CD4-positive, alpha-beta T cell treated with Interleukin-17A for 1 hour (primary cell): Measurements from ENCODE around the gene PALLD.

ENCODE experiments used
- DNase-seq: peaks from one replicate; pipeline ENCODE4 v3.0.0-alpha.2; 2020

Gene PALLD

GRCh38 chr4:168741281-168742173 is 244.7 kb downstream of the PALLD start:
- DNase-seq, result no peak

DNA sequence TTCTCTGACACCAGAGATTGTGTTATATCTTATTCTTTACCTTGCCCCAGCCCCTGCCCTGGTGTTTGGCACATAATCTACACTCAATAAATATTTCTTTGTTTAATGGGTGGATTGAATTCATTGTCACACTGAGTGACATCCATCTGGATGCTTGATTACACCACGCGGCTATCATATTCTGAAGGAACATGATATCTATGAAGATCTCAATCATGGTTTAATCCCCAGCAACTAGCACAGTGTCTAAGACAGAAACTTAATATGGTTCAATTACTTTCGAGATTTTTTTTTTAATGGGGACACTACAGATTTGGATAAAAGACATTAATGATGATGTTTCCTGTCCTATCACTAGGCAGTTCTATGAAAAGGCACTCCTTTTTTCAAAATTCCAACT is 246.3 kb downstream of the PALLD start:
- no peak for DNase-seq

- no peak for DNase-seq
Measured at GRCh38 chr4:168743601-168744000, 246.7 kb downstream of the PALLD start.

DNA sequence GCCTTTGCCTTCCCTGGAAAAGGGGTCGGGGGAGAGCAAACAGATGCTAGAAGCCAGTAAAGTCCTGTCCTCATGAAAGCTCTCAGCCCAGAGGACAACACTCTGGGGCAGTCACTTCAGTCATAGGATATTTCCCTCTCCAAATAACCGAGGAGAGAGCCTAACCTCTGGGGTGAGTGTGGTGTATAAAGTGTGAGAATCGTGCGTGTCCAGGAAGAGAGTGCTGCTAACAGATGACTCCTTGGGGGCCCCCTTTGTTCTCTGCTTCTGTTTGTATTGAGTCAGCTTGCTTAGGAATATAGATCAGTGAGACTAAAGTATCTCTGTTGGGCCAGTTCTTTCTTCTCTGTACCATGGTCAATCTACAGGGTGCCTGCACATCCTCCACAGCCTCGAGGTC is 247.2 kb downstream of the PALLD start:
- no peak for DNase-seq

DNA sequence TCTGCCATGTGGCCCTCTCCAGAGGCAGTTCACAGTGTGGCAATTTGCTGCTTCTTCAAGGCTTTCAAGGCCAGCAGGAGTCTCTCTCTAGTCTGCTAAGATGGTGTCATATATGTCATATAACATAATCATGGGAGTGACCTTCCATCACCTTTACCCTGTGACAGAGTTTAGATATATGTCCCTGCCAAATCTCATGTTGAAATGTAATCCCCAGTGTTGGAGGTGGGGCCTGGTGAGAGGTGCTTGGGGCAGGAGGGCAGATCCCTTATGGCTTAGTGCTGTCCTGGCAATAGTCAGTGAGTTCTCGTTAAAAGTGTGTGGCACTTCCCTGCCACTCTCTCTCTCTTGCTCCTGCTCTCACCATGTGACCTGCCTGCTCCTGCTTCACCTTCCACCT is 252.0 kb downstream of the PALLD start:
- DNase-seq, result no peak

DNA sequence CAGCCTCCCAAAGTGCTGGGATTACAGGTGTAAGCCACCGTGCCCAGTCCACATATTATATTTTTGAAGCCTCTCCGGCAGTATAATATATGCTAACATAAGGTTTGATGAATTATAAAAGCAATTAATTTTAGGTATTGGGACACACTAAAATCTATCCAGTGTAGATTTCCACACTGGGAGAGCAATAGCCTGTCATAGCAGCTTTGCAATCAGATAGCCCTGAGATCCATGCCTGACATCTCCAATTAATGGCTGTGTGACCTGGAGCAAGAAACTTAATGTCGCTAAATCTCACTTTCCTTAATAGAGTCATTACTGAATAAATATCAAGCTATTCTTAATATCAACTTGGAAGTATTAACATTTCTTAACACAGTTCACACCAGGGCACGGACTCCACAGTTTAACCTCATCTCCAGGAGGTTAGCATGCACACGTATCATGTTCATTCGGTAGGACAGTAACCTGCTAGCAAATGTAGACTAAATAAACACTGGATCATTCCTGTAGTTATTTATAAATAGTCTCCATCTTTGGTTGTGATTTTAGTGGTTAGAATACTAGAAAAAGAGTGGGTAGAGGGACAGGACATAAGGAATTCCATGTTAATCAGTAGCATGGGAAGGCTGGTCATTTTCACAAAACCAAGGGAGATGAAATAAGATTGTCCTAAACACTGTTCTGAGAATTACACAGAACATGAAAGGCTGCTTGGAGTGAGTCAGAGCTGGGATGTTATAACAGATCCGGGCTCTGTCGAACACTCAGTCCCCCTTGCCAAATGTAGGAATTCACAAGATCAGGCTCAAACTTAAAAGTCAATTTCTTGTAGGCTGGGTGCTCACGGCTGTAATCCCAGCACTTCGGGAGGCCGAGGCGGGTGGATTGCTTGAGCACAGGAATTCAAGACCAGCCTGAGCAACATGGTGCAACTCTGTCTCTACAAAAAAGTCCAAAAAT is 254.7 kb downstream of the PALLD start:
- no peak for DNase-seq

DNA sequence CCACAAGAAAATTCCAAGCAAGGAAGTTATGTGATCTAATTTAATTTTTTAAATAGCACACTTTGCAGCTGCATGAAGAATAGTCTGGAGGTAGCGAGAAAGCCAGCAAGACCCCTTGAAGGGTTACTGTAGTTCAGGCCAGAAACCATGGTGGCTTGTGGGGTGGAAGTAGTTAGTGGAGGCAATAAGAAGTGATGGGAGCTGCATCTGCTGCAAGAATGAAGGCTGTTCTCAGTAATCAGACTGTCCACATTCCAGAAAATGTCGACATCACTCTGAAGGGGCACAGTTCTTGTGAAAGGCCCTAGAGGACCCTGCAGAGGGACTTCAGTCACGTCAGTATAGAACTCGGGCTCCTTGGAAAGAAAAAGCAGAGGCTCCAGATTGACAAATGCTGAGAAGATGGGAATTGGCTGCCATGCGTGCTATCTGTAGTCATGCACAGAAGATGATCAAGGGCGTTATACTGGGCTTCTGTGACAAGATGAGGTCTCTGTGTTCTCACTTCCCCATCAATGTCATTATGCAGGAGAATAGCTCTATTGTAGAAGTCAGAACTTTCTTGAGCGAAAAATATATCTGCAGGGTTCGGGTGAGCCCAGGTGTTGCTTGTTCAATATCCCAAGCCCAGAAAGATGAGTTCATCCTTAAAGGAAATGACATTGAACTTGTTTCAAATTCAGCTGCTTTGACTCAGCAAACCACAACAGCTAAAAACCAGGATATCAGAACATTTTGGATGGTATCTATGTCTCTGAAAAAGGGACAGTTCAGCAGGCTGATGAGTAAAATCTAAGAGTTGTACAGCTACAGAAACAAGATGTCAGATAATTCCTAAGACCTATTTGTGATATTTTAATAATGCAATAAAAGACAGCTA is 259.0 kb downstream of the PALLD start:
- DNase-seq, result no peak

DNA sequence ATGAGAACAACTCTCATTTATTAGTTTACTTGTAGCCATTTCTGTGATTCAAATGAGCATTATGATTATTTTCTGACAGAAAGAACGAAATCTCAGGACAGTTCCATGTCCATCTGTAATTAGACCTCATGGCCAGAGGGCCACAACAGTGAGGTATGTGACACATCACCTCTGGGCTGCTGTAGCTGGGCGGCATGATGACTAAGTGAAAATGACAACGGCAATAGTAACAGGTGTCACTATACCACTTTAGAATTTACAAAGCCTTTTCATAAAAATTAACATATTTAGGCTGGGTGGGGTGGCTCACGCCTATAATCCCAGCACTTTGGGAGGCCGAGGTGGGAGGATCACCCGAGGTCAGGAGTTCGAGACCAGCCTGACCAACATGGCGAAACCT is 260.6 kb downstream of the PALLD start:
- no peak for DNase-seq

DNA sequence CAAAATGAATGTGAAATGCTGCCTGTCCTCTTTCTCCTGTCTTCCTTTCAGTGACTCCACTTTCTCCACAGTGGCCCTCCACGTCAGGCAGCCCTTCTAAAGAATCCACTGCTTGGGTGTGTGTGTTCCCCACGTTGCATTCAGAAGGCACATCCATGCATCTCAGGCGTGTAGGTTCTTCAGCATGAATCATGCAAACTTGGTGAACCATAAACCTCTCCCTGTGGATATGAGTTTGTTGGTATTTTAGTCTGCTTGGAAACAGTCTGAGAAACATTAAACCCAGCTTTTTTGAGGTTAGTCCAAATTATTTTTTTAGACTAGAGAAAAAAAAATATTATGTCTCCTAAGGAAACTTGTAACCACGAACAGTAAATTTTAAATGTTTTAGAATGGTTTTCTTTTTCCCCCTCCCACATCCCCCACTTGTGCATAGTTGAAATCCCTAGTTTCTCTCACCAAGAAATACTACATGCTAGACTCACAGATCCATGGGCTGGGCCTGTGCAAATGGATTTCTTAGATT is 261.6 kb downstream of the PALLD start:
- no peak for DNase-seq

DNA sequence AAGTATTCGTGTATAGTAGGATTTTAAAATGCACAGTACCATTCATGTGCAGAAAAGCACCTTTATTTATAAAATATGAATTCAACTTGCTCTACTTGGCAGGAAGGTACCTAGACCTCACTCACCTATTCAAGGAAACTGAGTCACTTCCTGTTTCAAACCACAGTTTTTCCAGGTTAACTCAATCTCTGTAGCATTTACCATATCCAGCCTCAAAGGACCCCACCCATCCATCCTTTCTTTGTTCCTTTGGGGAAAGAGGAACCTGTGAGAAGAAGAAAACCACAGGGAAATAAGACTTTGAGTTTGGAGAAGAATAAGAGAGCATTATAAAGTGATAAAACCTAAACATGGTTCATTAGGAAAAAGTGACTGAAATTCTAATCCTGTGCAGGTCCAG is 262.5 kb downstream of the PALLD start:
- no peak for DNase-seq

DNA sequence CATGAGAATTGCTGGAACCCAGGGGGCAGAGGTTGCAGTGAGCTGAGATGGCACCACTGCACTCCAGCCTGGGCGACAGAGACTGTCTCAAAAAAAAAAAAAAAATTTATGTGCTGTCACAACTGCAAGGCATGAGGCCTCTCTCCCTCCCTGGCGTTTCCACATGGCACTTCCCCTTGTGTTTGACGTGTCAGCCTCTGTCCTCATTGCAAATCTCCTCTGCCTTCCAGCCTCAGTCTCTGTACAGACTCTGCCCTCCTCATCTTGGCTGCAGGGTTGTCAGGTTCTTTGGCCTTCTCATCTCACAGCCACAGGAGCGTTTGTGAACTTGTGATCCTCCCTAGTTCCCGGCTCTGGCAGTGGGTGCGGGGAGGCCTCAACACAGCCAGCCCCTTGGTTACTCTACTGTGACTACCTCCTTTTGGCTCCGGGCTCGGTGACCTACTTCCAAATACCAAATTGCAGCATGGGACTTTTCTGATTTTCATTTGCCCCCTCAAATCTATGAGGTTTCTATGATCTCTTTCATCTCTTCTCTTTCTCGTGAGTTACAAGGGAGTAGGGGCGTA is 263.2 kb downstream of the PALLD start:
- DNase-seq, result no peak

DNA sequence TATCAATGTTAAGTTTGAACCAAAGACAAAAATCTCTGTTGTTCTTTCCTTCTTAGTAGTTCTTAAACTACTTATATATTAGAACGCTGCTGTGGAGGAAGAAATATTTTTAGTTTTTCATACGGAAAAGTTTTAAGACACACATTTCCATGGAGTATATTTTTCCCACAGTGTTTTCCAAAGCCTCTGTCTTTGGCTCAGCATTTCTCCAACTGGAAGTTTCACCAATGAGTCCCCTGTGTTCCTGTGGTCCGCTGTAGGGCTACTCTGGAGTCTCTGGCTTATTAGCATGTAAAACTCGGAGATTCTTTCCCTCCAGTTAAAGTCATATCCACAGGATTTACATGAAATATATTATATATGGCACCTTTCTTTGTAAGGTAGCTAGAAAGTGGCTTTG is 264.2 kb downstream of the PALLD start:
- DNase-seq, result no peak

DNA sequence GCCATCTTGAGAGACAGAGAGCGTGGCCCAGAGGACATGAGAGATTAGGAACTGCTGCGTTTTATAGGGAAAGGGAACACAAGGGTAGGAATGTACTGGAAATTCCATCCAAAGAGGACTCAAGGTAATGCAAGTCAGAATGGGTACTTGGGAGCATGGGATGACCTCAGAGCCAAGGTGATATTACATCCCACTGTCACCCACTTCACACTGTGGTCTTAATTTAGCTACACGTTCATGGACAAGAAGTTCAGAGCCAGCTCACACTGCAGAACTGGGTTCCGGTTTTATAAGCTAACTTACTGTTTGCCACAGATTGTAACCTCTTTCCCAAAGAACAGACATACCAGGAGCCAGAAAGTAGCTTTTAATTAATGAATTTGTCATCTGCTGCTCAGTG is 268.5 kb downstream of the PALLD start:
- no peak for DNase-seq

GRCh38 chr4:168765726-168766125 is 268.9 kb downstream of the PALLD start:
- DNase-seq, result no peak

DNA sequence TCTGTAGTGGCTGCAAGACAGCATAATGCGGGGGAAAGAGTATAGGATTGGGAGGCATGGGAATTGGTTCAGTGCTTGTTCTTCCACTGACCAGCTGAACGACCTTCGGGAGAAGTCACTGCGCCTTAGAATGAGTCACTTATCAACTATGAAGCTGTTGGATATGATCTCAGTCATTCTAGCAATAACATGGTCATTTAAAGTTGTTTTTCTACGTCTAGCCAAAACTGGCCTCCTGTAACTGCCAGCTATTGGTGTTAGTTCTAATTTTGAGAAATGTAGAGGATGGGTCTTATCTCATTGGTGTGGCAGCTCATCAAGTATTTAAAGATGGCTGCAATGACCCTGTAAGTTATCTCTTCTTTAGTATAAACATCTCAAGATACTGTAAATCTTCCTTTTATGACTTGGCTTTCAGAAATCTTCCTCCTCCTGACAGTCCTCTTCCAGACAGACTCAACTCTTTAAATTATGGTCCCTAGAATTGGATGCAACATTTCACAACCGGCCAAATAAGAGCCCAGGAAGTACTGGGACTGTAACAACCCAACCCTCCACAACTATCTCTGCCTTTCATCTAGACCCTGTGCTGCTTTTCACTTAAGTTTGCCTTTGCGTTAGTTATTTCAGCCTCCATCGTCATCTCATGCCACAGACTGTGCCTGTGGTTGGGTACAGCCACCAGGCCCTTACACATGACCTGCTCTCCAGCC is 269.9 kb downstream of the PALLD start:
- no peak for DNase-seq

- DNase-seq, result no peak
Measured at GRCh38 chr4:168769416-168769815, 272.6 kb downstream of the PALLD start.

DNA sequence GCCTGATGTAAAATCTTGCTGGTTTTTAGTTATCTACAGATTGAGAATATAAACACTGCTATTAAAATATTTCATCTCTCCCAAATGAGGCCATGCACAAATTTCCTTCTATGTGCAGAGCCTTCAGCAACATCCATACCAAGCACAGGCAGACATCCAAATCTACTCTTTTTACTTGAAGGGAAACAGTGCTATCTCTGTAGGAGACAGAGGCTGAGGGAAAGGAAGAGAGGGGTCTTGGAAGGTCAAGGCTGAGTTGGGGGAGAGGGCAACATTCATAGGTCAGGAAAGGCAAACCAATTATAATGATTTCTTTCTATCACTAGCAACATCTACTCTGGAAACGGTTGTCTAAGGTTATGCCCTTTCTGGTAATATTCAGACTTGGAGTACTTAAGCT is 273.0 kb downstream of the PALLD start:
- no peak for DNase-seq

DNA sequence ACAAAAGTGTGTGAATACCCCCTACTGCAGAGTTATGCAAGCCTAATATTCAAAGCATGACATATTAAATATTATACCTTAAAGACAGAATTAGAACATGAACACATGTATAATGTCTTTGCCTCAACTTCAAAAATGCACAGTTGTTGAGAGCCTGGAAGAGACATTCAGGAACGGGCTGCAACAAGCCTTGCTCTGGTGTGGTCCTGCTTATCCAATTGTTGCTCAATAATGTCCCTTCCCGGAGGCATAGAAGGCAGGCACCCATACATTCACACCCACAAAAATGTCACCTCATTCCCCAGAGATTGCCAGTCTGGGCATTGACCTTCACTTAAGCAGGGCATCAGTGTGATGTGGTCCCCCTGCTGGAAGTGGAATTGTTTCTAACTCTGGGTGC is 274.4 kb downstream of the PALLD start:
- DNase-seq, result no peak

GRCh38 chr4:168773388-168774195 is 276.7 kb downstream of the PALLD start:
- DNase-seq, result no peak

GRCh38 chr4:168776382-168776781 is 279.5 kb downstream of the PALLD start:
- no peak for DNase-seq
